ENCODE data around the gene C16orf87. TPM values are rescaled to one million over a fixed set of nuclear protein-coding genes. Genes with fewer than 3 reads are reported as not detected.

C16orf87 gene
- total and polyA plus RNA-seq, 9 of the 15 experiments (the other 6 are each of a cell fraction or from before 2014, with no cell fraction given): 7.8 to 16.7 (median 10.5) TPM

DNA sequence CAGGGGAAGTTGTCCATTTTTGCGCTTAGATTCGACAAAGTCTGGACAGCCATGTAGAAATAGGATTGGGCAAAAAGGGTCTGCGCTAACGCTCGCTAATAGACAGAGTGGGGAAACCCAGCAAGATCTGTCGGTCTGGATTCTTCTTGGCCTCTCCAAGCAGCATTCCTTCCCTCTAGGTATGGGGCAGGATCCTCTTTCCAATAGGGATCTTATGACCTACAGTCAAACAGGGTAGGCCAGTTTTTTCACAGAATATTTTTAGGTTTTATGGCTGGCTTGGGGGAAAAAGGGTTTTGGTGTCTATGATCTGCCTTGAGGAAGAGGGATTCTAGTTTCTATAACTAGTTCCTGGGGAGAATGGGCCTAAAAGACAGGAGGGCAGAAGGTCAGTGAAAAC, 27.2 kb upstream of the C16orf87 start (continued):
- TF ChIP-seq, protein P1, sequence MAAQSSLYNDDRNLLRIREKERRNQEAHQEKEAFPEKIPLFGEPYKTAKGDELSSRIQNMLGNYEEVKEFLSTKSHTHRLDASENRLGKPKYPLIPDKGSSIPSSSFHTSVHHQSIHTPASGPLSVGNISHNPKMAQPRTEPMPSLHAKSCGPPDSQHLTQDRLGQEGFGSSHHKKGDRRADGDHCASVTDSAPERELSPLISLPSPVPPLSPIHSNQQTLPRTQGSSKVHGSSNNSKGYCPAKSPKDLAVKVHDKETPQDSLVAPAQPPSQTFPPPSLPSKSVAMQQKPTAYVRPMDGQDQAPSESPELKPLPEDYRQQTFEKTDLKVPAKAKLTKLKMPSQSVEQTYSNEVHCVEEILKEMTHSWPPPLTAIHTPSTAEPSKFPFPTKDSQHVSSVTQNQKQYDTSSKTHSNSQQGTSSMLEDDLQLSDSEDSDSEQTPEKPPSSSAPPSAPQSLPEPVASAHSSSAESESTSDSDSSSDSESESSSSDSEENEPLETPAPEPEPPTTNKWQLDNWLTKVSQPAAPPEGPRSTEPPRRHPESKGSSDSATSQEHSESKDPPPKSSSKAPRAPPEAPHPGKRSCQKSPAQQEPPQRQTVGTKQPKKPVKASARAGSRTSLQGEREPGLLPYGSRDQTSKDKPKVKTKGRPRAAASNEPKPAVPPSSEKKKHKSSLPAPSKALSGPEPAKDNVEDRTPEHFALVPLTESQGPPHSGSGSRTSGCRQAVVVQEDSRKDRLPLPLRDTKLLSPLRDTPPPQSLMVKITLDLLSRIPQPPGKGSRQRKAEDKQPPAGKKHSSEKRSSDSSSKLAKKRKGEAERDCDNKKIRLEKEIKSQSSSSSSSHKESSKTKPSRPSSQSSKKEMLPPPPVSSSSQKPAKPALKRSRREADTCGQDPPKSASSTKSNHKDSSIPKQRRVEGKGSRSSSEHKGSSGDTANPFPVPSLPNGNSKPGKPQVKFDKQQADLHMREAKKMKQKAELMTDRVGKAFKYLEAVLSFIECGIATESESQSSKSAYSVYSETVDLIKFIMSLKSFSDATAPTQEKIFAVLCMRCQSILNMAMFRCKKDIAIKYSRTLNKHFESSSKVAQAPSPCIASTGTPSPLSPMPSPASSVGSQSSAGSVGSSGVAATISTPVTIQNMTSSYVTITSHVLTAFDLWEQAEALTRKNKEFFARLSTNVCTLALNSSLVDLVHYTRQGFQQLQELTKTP (IDR thresholded peaks at IDR 0.05; ENCODE audit: low read depth in 1 of 2, partially characterized antibody in 2 of 2): no peak
- TF ChIP-seq TAF7 (tag; IDR thresholded peaks at IDR 0.05): no peak
- TF ChIP-seq, protein P2, sequence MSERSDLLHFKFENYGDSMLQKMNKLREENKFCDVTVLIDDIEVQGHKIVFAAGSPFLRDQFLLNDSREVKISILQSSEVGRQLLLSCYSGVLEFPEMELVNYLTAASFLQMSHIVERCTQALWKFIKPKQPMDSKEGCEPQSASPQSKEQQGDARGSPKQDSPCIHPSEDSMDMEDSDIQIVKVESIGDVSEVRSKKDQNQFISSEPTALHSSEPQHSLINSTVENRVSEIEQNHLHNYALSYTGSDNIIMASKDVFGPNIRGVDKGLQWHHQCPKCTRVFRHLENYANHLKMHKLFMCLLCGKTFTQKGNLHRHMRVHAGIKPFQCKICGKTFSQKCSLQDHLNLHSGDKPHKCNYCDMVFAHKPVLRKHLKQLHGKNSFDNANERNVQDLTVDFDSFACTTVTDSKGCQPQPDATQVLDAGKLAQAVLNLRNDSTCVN (CRISPR knock-in tag; IDR thresholded peaks at IDR 0.05): no peak
- no peak for TF ChIP-seq MTA3 (IDR thresholded peaks at IDR 0.05; ENCODE audit: borderline replicate concordance)
